ENCODE data around the gene MMP12.

DNA sequence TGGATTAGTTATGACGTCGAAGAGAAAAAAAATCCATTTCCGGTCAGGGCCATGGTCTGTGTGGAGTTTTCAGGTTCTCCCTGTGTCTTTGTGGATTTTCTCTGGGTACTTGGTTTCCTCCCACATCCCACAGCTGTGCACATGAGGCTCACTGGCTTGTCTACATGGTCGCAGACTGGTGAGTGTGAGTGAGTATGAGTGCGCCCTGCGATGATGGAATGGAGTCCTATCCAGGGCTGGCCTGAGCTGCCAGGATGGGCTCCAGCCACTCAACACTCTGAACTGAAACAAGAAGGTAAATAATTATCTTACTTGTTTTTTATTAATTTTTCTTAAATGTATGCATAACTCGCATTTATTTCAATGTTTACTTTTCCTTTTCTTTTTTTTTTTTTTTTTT, 42.2 kb downstream of the MMP12 start:
- TF ChIP-seq, protein P1, sequence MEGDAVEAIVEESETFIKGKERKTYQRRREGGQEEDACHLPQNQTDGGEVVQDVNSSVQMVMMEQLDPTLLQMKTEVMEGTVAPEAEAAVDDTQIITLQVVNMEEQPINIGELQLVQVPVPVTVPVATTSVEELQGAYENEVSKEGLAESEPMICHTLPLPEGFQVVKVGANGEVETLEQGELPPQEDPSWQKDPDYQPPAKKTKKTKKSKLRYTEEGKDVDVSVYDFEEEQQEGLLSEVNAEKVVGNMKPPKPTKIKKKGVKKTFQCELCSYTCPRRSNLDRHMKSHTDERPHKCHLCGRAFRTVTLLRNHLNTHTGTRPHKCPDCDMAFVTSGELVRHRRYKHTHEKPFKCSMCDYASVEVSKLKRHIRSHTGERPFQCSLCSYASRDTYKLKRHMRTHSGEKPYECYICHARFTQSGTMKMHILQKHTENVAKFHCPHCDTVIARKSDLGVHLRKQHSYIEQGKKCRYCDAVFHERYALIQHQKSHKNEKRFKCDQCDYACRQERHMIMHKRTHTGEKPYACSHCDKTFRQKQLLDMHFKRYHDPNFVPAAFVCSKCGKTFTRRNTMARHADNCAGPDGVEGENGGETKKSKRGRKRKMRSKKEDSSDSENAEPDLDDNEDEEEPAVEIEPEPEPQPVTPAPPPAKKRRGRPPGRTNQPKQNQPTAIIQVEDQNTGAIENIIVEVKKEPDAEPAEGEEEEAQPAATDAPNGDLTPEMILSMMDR (IDR thresholded peaks at IDR 0.05) = no peak
- TF ChIP-seq, protein P2, sequence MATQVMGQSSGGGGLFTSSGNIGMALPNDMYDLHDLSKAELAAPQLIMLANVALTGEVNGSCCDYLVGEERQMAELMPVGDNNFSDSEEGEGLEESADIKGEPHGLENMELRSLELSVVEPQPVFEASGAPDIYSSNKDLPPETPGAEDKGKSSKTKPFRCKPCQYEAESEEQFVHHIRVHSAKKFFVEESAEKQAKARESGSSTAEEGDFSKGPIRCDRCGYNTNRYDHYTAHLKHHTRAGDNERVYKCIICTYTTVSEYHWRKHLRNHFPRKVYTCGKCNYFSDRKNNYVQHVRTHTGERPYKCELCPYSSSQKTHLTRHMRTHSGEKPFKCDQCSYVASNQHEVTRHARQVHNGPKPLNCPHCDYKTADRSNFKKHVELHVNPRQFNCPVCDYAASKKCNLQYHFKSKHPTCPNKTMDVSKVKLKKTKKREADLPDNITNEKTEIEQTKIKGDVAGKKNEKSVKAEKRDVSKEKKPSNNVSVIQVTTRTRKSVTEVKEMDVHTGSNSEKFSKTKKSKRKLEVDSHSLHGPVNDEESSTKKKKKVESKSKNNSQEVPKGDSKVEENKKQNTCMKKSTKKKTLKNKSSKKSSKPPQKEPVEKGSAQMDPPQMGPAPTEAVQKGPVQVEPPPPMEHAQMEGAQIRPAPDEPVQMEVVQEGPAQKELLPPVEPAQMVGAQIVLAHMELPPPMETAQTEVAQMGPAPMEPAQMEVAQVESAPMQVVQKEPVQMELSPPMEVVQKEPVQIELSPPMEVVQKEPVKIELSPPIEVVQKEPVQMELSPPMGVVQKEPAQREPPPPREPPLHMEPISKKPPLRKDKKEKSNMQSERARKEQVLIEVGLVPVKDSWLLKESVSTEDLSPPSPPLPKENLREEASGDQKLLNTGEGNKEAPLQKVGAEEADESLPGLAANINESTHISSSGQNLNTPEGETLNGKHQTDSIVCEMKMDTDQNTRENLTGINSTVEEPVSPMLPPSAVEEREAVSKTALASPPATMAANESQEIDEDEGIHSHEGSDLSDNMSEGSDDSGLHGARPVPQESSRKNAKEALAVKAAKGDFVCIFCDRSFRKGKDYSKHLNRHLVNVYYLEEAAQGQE (IDR thresholded peaks at IDR 0.05; ENCODE audit: insufficient read depth in 1 of 2, low read depth in 2 of 2, low read length in 1 of 2) = no peak
- TF ChIP-seq POLR2AphosphoS5 (IDR thresholded peaks at IDR 0.05; ENCODE audit: low read depth, low read length) = no peak
- no peak for TF ChIP-seq SIN3A (IDR thresholded peaks at IDR 0.05; ENCODE audit: borderline replicate concordance, insufficient read depth, low read depth, low read length)
